HG02588 (cell line): Measurements from ENCODE around the gene SCUBE3.

Source experiments
- ATAC-seq: cut with Tn5 transposase; IDR thresholded peaks from one replicate; pipeline ENCODE4 v1.9.1; 2021; ENCODE audit warnings: mild to moderate bottlenecking, moderate library complexity; ENCODE audit not compliant: unreplicated experiment

Gene SCUBE3

DNA sequence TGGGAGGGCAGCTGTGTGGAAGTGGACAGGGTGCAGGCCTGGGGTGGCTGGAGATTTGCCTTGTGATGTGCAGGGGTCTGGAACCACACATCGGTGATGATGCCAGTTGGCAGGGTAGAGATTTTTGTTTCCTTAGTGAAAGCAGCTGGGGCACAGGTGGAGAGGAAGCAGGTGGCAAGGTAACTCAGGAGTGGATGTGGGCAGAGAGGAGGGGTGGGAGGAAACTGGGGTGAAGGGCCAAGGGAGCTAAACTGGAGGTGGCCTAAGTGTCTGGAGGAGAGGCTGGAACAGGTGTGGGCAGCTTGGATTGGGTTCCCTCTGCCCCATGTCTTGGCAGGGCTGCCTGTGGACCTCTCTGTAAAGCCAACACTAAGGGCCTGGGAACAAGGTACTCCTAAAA, 4.7 kb upstream of the SCUBE3 start:
- no peak for ATAC-seq

GRCh38 chr6:35209622-35210247, 4.0 kb upstream of the SCUBE3 start:
- no peak for ATAC-seq

DNA sequence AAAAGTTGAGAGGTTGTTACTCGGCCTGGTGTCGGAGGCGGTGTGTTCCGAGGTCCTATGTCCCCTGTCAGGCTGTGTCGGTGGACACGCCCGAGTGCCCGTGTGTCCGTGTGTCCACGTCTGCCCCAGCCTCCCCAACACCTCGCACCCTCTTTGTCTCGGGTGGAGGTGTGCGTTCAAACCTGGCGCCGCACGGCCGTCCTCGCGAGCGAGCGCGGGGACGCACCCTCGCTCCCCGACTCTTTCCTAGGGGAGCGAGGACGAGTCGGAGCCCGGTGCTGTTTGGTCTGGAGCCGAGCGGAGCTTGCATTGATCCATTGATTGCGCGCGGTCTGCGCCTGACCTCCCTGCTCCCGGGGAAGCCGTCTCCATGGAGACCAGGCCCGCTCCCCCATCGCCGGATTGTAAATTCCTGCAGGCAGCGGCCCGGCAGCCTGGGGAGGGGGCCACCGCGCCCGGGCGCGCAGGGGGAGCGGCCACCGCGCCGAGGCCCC, 411 bp upstream of the SCUBE3 start:
- ATAC-seq, result no peak

DNA sequence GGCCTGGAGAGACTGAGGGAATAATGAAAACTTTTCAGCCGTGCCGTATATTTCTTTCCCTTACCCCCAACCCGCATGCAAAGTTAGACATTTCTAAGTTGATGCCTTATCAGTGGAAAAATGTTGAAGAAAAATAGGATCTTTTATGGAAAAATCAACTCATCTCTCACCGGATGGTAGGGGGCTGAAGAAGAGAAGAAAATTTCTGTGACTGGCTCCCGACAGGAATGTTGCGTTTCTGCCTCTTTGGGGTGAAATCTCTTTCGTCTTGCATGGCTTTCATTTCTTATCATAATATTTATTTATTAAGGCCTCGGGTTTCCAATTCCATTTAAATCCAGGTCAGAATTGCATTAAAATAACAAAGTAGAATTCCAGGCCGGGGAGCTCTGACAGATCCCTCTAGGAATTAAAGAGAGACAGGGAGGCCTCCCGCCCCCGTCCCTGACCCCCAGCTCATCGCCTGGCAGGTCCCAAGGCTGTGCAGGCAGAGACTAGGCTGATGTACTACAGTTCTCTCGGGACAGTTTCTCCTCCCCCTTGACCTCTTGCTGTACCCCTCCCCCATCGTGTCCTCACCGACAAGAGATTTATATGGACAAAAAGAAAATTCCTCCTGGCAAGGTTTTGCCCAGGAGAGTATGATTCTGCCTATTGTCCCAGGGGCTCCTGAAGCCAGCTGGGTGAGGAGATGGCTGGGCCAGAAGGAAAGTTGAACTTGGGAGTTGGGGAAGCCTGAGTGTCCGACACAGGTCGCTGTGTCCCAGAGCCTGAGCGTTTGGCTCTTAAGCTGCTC, 1.3 kb downstream of the SCUBE3 start:
- no peak for ATAC-seq

- ATAC-seq, result no peak
Observed at GRCh38 chr6:35215665-35216411, 2.1 kb downstream of the SCUBE3 start.

DNA sequence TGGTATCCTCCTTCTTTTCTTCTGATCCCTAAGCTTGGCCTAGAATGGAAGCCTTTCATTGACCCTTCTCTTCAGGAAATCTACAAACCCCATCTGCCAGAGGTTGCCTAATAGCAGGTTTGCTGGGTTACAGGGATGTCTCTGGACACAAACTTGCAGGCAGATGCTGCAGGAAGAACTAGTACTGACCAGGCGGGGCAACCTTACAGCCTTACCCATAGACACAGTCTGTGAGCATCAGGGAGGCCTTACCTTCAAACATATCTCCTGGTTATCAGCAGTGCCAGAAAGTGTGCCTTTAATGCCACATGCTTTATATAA, 2.6 kb downstream of the SCUBE3 start:
- ATAC-seq, result no peak

GRCh38 chr6:35216851-35217811, 3.4 kb downstream of the SCUBE3 start:
- ATAC-seq, result no peak

GRCh38 chr6:35218021-35218420, 4.3 kb downstream of the SCUBE3 start:
- no peak for ATAC-seq

DNA sequence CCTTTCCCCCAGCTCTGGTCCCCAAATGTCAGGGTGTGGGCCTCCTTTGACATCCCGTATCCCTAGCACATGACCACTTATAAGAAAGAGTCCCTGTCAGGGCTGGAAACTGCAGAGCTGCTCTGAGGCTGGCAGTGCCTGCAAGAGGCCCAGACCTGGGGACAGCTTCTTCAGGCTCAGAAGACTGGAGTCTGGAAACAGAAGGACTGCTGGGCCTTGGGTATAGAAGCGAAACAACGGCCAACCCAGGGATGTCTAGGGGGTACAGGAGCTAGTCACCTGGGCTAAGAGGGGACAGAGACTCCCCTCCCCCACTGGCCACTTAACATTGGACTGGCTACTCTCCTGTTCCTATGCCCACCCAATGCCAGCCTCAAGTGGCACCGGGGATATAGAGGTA, 4.7 kb downstream of the SCUBE3 start:
- no peak for ATAC-seq

DNA sequence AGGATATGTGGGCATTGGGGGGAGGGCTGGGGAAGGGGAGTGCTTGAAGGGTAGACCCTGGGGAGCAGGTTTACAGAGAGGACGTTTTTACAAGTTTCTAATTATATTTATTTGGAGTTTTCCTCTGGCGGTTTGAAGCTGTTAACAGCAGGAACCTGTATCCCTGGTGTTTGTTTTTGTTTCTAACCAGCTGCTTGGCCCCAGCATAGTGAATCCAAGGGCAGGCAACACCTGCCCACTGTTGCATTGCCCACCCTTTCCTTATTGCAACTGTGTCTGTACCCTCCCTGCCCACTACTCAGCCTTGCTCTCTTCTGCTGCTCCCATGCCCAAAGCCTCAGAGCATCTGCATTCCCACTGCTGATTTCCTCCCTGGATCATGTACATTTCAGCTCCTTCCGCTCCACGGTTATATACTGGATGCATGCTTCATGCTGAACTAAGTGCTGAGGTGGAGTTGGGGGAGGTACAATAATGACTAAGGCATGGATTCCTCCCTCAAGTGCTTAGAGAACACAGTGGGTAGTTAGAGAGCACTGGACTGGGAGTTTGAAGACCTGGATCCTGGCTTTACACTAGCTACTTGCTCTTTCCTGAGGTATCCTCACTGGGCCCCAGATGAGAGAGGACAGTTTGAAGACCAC, 6.0 kb downstream of the SCUBE3 start:
- ATAC-seq, result no peak

- no peak for ATAC-seq
Observed at GRCh38 chr6:35220711-35221110, 7.0 kb downstream of the SCUBE3 start.

- ATAC-seq, result no peak
Observed at GRCh38 chr6:35223396-35223795, 9.6 kb downstream of the SCUBE3 start.

GRCh38 chr6:35224720-35225119, 11.0 kb downstream of the SCUBE3 start:
- no peak for ATAC-seq

GRCh38 chr6:35228481-35228880, 14.7 kb downstream of the SCUBE3 start:
- no peak for ATAC-seq

DNA sequence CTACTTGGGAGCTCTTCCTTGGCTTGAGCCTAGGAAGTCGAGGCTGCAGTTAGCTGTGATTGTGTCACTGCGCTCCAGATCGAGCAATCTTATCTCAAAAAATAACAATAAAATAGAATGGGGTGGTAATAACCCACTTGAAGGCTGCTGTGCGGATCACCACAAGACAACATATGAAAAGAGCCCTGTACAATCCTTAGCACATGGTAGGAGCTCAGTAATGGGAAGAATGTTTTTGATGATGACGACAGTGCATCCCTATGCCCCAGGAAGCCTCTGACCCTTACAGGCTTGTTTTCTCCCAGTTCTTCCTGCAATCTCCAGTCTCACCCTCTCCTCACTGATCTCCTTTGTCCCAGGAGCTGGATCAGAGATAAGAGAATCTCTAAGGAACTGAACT, 15.5 kb downstream of the SCUBE3 start:
- ATAC-seq, result no peak

DNA sequence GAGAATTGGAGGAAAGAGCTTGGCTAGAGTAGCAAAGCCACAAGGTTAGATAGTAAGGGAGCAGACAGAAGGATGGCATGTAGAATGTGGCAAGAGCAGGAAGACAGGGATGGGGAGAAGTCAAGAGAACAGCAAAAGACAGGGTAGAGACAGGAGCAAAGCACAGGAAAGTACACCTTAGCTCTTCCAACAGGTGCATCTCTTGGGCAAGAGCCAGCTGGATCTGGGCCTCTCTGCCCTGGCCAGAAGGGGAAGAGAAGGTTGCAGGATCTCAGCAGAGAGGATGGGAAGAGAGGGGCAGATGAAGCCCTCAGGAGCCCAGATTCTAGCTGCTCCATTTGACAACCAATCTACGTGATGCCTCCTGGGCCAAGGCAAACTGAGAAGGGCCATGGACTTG, 16.7 kb downstream of the SCUBE3 start:
- ATAC-seq, result no peak

- no peak for ATAC-seq
Observed at GRCh38 chr6:35230950-35231349, 17.2 kb downstream of the SCUBE3 start.

DNA sequence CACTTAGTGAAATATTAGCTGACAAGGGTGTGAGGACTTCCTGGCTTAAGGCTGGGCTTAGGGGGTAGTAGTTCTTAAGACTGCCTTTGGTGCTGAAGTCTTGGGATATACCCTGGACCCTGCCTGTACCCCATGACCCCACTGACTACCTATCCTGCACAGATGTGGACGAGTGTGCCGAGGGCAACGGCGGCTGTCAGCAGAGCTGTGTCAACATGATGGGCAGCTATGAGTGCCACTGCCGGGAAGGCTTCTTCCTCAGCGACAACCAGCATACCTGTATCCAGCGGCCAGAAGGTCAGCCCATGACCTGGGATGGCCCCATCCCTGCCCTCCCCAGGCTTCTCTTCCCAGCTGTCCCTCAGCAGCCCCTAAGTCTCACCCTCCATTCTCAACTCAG, 17.8 kb downstream of the SCUBE3 start:
- ATAC-seq, result no peak

- no peak for ATAC-seq
Observed at GRCh38 chr6:35234901-35235300, 21.1 kb downstream of the SCUBE3 start.

DNA sequence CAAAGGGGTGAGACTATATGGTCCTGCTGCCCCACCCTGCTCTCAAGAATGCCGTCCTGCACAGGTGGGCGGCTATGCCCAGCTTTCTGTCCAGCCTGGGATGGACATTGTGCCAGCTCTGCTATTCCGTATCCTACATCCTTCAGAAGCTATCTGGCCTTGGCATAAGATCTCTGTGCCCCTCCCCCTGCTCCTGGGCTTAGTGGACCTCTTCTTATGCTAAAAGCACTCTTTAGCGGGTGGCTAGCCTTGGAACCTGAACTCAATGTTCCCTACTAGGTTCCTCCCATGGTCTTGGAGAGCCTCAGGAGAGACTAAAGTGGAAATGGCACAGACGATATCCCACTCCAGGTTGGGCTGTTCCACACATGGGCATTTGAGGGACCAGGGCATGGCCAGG, 22.5 kb downstream of the SCUBE3 start:
- ATAC-seq, result no peak
